ENCODE measurements around the gene CHPF. TPM values are rescaled to one million over a fixed set of nuclear protein-coding genes. Genes with fewer than 3 reads are reported as not detected.

Gene CHPF
- polyA plus RNA-seq, 1 experiment = 119 TPM

- TF ChIP-seq CTCF (IDR thresholded peaks at IDR 0.05; ENCODE audit: insufficient read depth, low read depth, low read length) = no peak
- no peaks in the 10 kb centered on the region for H3K27me3 ChIP-seq (ENCODE audit: control insufficient read depth, insufficient read depth, low read length)
- no peak for DNase-seq (ENCODE audit: low read depth)
- ChIA-PET CTCF (interaction anchor here (0.8 to 4.0 kb wide), 28 partner anchors 9 to 244 kb away, joined by 3 to 29 read pairs (median 4); partner anchors contain the start of genes CHPF, DNPEP, OBSL1 and STK11IP), POLR2A (no interaction called here)
- no peak overlapping the region for H3K4me3 ChIP-seq (ENCODE audit: low read depth, low read length)
- H3K36me3 ChIP-seq (ENCODE audit: control insufficient read depth, insufficient read depth, low read length) = peaks cover 12% of the 10 kb centered on the region
These were observed 15.7 kb upstream of the CHPF start for GRCh38 chr2:219559156-219559915.

GRCh38 chr2:219557791-219558785, 14.5 kb upstream of the CHPF start:
- no peak overlapping the region for H3K4me3 ChIP-seq (ENCODE audit: low read depth, low read length)
- CTCF ChIA-PET = interaction anchor here (0.6 to 3.7 kb wide), 4 partner anchors 11 to 22 kb away, joined by 3 to 24 read pairs (median 4); partner anchors contain the start of genes CHPF and TMEM198
- no peak for TF ChIP-seq CTCF (IDR thresholded peaks at IDR 0.05; ENCODE audit: insufficient read depth, low read depth, low read length)
- peaks cover 4% of the 10 kb centered on the region for H3K36me3 ChIP-seq (ENCODE audit: control insufficient read depth, insufficient read depth, low read length)
- POLR2A ChIA-PET = no interaction called here
- DNase-seq (ENCODE audit: low read depth) = no peak
- H3K27me3 ChIP-seq (ENCODE audit: control insufficient read depth, insufficient read depth, low read length) = no peaks in the 10 kb centered on the region

GRCh38 chr2:219557320-219557719, 13.7 kb upstream of the CHPF start:
- peaks cover 3% of the 10 kb centered on the region; the same call in 1 of the 2 replicates for H3K36me3 ChIP-seq (ENCODE audit: control insufficient read depth, insufficient read depth, low read length)
- no peak for DNase-seq (ENCODE audit: low read depth)
- no peak for TF ChIP-seq CTCF (IDR thresholded peaks at IDR 0.05; ENCODE audit: insufficient read depth, low read depth, low read length)
- H3K4me3 ChIP-seq (ENCODE audit: low read depth, low read length) = no peak overlapping the region
- ChIA-PET POLR2A (no interaction called here), CTCF (interaction anchor here (0.6 to 1.1 kb wide), 2 partner anchors 12 to 23 kb away, joined by 3 to 4 read pairs; no protein-coding TSS in a partner anchor)
- H3K27me3 ChIP-seq (ENCODE audit: control insufficient read depth, insufficient read depth, low read length) = no peaks in the 10 kb centered on the region

- DNase-seq (ENCODE audit: low read depth) = no peak
- TF ChIP-seq CTCF (IDR thresholded peaks at IDR 0.05; ENCODE audit: insufficient read depth, low read depth, low read length) = no peak
- no peaks in the 10 kb centered on the region for H3K27me3 ChIP-seq (ENCODE audit: control insufficient read depth, insufficient read depth, low read length)
- no peak overlapping the region for H3K4me3 ChIP-seq (ENCODE audit: low read depth, low read length)
- POLR2A ChIA-PET = no interaction called here
- CTCF ChIA-PET = interaction anchor here (0.5 kb wide), 1 partner anchor 151 kb away, joined by 3 read pairs; no protein-coding TSS in a partner anchor
- H3K36me3 ChIP-seq (ENCODE audit: control insufficient read depth, insufficient read depth, low read length) = peaks cover 1% of the 10 kb centered on the region; the same call in 1 of the 2 replicates
These were observed 12.8 kb upstream of the CHPF start for GRCh38 chr2:219556413-219556812.
